ENCODE results near the gene ZBTB16.

GRCh38 chr11:114152785-114153184 lies 93.3 kb downstream of the ZBTB16 start:
- no peak for TF ChIP-seq CTCF (IDR thresholded peaks at IDR 0.05; ENCODE audit: borderline replicate concordance, extremely low read depth, low read length, poor library complexity, severe bottlenecking)
- TF ChIP-seq EZH2 (IDR thresholded peaks at IDR 0.05; ENCODE audit: borderline replicate concordance, low read depth, low read length, severe bottlenecking) = no peak

Measured in DND-41 (cell line).